BJ (cell line): ENCODE measurements around the gene GPR176. TPM values are rescaled to one million over a fixed set of nuclear protein-coding genes. Genes with fewer than 3 reads are reported as not detected.

Source experiments
- CTCF ChIA-PET: fragments of 350-600 bp; formaldehyde crosslinking; extraction: SDS; loops from one replicate; lab custom pipeline; 2021; ENCODE audit warnings: antibody characterized with exemption, inconsistent platforms; lab: Yijun Ruan, JAX
- POLR2A ChIA-PET: fragments of 300-600 bp; sonication (Branson Sonifier 250); formaldehyde crosslinking; extraction: SDS; loops from one replicate; lab custom pipeline; 2021; ENCODE audit warnings: antibody characterized with exemption; lab: Charles Lee
- DNase-seq: peaks from one replicate; pipeline ENCODE4 v3.0.0-alpha.2; 2011; ENCODE audit warnings: low read depth
- H3K27me3 ChIP-seq: 2 replicates; pipeline ENCODE4 v1.6.0; 2011; ENCODE audit warnings: low read length; ENCODE audit not compliant: control insufficient read depth, insufficient read depth
- H3K36me3 ChIP-seq: 2 replicates; pipeline ENCODE4 v1.5.1; 2011; ENCODE audit warnings: low read length; ENCODE audit not compliant: control insufficient read depth, insufficient read depth
- H3K4me3 ChIP-seq: 2 replicates; pipeline ENCODE4 v1.5.1; 2011; ENCODE audit warnings: low read depth, mild to moderate bottlenecking, control low read depth, low read length
- CTCF ChIP-seq: IDR thresholded peaks from 2 replicates; pipeline ENCODE4 v1.5.1; 2011; ENCODE audit warnings: low read depth, mild to moderate bottlenecking, control low read depth, inconsistent platforms, low read length, moderate library complexity; ENCODE audit not compliant: insufficient read depth
- polyA plus RNA-seq: library from polyadenylated mRNA; depleted of rRNA; stranded (reverse); fragments of >200 nt; gene quantifications from 2 replicates; pipeline ENCODE4 v1.2.3, GENCODE V29; 2011

GPR176 gene
- polyA plus RNA-seq, 1 experiment: 319 TPM

- no peak for TF ChIP-seq CTCF
- no peak for DNase-seq
- H3K4me3 ChIP-seq: no peak overlapping the region
- H3K27me3 ChIP-seq: no peaks in the 10 kb centered on the region
- H3K36me3 ChIP-seq: no peaks in the 10 kb centered on the region
- ChIA-PET CTCF (interaction anchor here (0.9 to 1.3 kb wide), 5 partner anchors 90 to 252 kb away, joined by 3 read pairs; partner anchors contain the start of gene EIF2AK4), POLR2A (no interaction called here)
These were observed 134.9 kb downstream of the GPR176 start for GRCh38 chr15:39785139-39785538.

GRCh38 chr15:39784638-39785037 lies 135.4 kb downstream of the GPR176 start:
- CTCF ChIA-PET: interaction anchor here (1.2 to 1.3 kb wide), 3 partner anchors 91 to 191 kb away, joined by 3 read pairs; no protein-coding TSS in a partner anchor
- H3K36me3 ChIP-seq: no peaks in the 10 kb centered on the region
- POLR2A ChIA-PET: no interaction called here
- no peaks in the 10 kb centered on the region for H3K27me3 ChIP-seq
- no peak for DNase-seq
- no peak for TF ChIP-seq CTCF
- no peak overlapping the region for H3K4me3 ChIP-seq

GRCh38 chr15:39784125-39784524 lies 135.9 kb downstream of the GPR176 start:
- no peak for DNase-seq
- H3K36me3 ChIP-seq: no peaks in the 10 kb centered on the region
- H3K4me3 ChIP-seq: peak overlapping the region; percentile 68
- H3K27me3 ChIP-seq: no peaks in the 10 kb centered on the region
- ChIA-PET POLR2A (no interaction called here), CTCF (interaction anchor here (1.2 to 1.3 kb wide), 3 partner anchors 91 to 192 kb away, joined by 3 read pairs; no protein-coding TSS in a partner anchor)
- TF ChIP-seq CTCF: no peak

- H3K27me3 ChIP-seq: no peaks in the 10 kb centered on the region
- no peak for DNase-seq
- H3K4me3 ChIP-seq: peak overlapping the region; percentile 68
- POLR2A ChIA-PET: no interaction called here
- no peaks in the 10 kb centered on the region for H3K36me3 ChIP-seq
- CTCF ChIA-PET: interaction anchor here (0.6 to 2.1 kb wide), 4 partner anchors 92 to 219 kb away, joined by 3 to 7 read pairs (median 3); no protein-coding TSS in a partner anchor
- TF ChIP-seq CTCF: no peak
These were observed 136.7 kb downstream of the GPR176 start for GRCh38 chr15:39783244-39783820.

GRCh38 chr15:39782441-39783138 lies 137.5 kb downstream of the GPR176 start, which contains the start of gene FSIP1:
Gene FSIP1, minus strand, starts transcription at chr15:39782841. Its CDS starts 6,317 bp downstream, at chr15:39776524.
- peak within 1 kb of the TSS; percentile 68 for H3K4me3 ChIP-seq
- ChIA-PET CTCF (interaction anchor here (0.6 to 2.1 kb wide), 4 partner anchors 93 to 220 kb away, joined by 3 to 7 read pairs (median 3); no protein-coding TSS in a partner anchor), POLR2A (interaction anchor here (0.5 to 0.6 kb wide), 2 partner anchors 130 to 641 kb away, joined by 5 to 11 read pairs; no protein-coding TSS in a partner anchor)
- no peaks in the 10 kb centered on the region for H3K27me3 ChIP-seq
- peak; percentile 69 for DNase-seq
- no peak for TF ChIP-seq CTCF
- no peaks in the 10 kb centered on the region for H3K36me3 ChIP-seq
